Measurements from ENCODE around the gene SLC2A8.
A peak's percentile ranks its signal among the peaks of the same experiment; 100 is the strongest.

SLC2A8 gene, protein sequence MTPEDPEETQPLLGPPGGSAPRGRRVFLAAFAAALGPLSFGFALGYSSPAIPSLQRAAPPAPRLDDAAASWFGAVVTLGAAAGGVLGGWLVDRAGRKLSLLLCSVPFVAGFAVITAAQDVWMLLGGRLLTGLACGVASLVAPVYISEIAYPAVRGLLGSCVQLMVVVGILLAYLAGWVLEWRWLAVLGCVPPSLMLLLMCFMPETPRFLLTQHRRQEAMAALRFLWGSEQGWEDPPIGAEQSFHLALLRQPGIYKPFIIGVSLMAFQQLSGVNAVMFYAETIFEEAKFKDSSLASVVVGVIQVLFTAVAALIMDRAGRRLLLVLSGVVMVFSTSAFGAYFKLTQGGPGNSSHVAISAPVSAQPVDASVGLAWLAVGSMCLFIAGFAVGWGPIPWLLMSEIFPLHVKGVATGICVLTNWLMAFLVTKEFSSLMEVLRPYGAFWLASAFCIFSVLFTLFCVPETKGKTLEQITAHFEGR

DNA sequence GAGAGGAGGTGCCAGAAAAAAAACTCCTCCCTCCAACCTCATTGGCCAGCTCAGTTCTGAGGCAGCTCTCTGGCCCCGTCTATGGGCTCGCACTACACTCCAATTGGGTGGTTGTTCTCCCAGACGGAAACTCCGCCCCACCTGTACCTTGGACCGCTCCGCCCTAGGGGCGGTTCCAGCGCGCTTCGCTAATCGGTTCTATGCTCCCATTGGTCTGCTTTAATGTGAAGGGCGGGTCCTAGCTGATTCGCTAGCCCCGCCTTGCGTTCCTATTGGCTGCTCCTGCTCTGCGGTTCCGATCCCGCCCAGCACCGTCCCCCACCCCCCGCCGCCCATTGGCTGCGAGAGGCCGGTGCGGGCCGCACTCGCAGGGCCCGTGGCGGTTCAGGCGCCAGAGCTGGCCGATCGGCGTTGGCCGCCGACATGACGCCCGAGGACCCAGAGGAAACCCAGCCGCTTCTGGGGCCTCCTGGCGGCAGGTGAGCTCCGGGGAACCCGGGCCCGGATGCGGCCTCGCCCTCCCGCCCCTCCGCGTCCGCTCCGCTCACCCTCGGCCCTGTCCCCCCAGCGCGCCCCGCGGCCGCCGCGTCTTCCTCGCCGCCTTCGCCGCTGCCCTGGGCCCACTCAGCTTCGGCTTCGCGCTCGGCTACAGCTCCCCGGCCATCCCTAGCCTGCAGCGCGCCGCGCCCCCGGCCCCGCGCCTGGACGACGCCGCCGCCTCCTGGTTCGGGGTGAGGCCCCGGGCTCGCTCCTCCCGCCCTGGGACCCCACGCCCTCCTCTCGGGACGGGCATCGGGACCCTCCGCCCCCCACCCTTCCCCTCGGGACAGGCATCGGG is at the start of gene SLC2A8:
Gene SLC2A8 (plus strand): TSS at position 362 of the 838 bp plus-strand sequence. CDS start 62 bp downstream, at position 424.
- CTCF ChIA-PET: interaction anchor here (0.8 to 1.6 kb wide), 2 partner anchors 37 to 173 kb away, joined by 3 to 4 read pairs; no protein-coding TSS in a partner anchor
- POLR2A ChIA-PET: interaction anchor here (0.7 to 1.7 kb wide), 13 partner anchors 9 to 182 kb away, joined by 3 to 18 read pairs (median 4); partner anchors contain the start of gene ZNF79
- TF ChIP-seq HDGF (IDR thresholded peaks at IDR 0.05; ENCODE audit: borderline replicate concordance) (peak; percentile 91; the same call in 1 of the 2 replicates), BHLHE40 (IDR thresholded peaks at IDR 0.05; ENCODE audit: borderline replicate concordance) (no peak), SUZ12 (IDR thresholded peaks at IDR 0.05) (no peak), FOXK2 (IDR thresholded peaks at IDR 0.05) (no peak), ELF4 (IDR thresholded peaks at IDR 0.05) (no peak), TARDBP (IDR thresholded peaks at IDR 0.05) (no peak), LEF1 (IDR thresholded peaks at IDR 0.05; ENCODE audit: borderline replicate concordance) (no peak), ZNF384 (IDR thresholded peaks at IDR 0.05) (no peak), CTBP1 (IDR thresholded peaks at IDR 0.05; ENCODE audit: borderline replicate concordance) (no peak), FOXA1 (IDR thresholded peaks at IDR 0.05) (no peak), L3MBTL2 (conservative IDR thresholded peaks at IDR 0.05) (no peak), NFRKB (IDR thresholded peaks at IDR 0.05) (no peak), SP1 (IDR thresholded peaks at IDR 0.05) (no peak), ARNT (IDR thresholded peaks at IDR 0.05) (no peak), FOXM1 (IDR thresholded peaks at IDR 0.05; ENCODE audit: borderline replicate concordance) (no peak)
- TF ChIP-seq, protein P1, sequence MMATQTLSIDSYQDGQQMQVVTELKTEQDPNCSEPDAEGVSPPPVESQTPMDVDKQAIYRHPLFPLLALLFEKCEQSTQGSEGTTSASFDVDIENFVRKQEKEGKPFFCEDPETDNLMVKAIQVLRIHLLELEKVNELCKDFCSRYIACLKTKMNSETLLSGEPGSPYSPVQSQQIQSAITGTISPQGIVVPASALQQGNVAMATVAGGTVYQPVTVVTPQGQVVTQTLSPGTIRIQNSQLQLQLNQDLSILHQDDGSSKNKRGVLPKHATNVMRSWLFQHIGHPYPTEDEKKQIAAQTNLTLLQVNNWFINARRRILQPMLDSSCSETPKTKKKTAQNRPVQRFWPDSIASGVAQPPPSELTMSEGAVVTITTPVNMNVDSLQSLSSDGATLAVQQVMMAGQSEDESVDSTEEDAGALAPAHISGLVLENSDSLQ (IDR thresholded peaks at IDR 0.05): peak; percentile 88
- DNase-seq (ENCODE audit: extremely low spot score): peak; percentile 97

GRCh38 chr9:127347831-127348776 is 48.9 kb upstream of the SLC2A8 start:
- no peak for DNase-seq (ENCODE audit: extremely low spot score)

GRCh38 chr9:127349483-127350113 is 47.4 kb upstream of the SLC2A8 start:
- DNase-seq (ENCODE audit: extremely low spot score): no peak
- ChIA-PET CTCF (no interaction called here), POLR2A (no interaction called here)
- TF ChIP-seq FOXM1 (IDR thresholded peaks at IDR 0.05; ENCODE audit: borderline replicate concordance) (no peak), ZNF384 (IDR thresholded peaks at IDR 0.05) (no peak), ARNT (IDR thresholded peaks at IDR 0.05) (no peak), L3MBTL2 (conservative IDR thresholded peaks at IDR 0.05) (no peak), SUZ12 (IDR thresholded peaks at IDR 0.05) (no peak), BHLHE40 (IDR thresholded peaks at IDR 0.05; ENCODE audit: borderline replicate concordance) (no peak), HDGF (IDR thresholded peaks at IDR 0.05; ENCODE audit: borderline replicate concordance) (no peak), FOXK2 (IDR thresholded peaks at IDR 0.05) (no peak), TARDBP (IDR thresholded peaks at IDR 0.05) (no peak), NFRKB (IDR thresholded peaks at IDR 0.05) (no peak), LEF1 (IDR thresholded peaks at IDR 0.05; ENCODE audit: borderline replicate concordance) (no peak), CTBP1 (IDR thresholded peaks at IDR 0.05; ENCODE audit: borderline replicate concordance) (no peak), ELF4 (IDR thresholded peaks at IDR 0.05) (no peak), SP1 (IDR thresholded peaks at IDR 0.05) (no peak), FOXA1 (IDR thresholded peaks at IDR 0.05) (no peak)
- TF ChIP-seq, protein P1 (IDR thresholded peaks at IDR 0.05): no peak

More at GRCh38 chr9:127347831-127348776, 48.9 kb upstream of the SLC2A8 start:
- POLR2A ChIA-PET: no interaction called here
- CTCF ChIA-PET: no interaction called here
- TF ChIP-seq, protein P1 (IDR thresholded peaks at IDR 0.05): no peak
- no peak for TF ChIP-seq TARDBP (IDR thresholded peaks at IDR 0.05)
- no peak for TF ChIP-seq FOXK2 (IDR thresholded peaks at IDR 0.05)

DNA sequence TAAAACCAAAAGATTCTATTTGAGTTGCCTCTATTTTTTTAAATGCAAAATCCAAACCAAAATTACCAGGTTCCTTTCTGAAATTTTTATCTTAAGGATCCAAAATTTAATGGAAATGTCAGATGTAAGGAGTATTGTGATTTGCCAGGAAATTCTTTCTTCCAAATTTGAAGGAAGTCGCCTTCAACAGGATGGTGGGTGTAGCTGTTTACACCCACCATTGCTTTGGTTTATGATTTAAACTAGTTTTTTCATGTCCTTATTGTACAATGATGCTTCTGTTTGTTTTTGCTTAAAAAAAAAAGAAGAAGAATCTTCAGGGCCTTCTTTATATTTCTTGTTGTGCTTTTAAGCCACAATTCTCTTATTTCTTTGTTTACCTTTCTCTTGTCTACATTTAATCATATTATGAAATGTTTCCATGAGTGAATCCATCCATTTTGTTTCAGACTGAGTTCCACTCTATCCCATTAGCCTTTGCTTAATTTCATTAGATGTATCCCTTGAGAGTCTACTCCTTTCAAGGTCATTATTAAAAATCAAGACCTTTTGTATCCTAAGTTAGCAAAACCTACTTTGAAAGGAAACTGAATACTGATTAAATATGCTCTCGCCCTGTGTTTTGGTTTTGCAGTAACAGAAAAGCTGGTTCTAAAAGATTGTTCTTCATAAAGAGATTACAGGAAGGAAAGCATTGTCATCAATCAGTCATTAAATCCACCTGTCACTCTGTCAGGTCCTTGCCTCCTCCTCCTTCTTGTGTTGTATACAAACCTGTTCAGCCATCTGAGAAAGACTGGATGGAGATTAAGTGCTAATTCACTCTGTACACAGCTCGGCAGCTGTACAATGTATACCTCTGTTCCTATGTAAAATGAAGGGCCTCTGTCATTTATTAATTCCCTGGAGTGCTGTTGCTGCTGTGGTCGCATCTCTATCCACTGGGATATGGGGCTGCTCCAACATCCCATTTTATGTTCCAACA is 45.5 kb upstream of the SLC2A8 start:
- DNase-seq (ENCODE audit: extremely low spot score): no peak
- TF ChIP-seq, protein P1 (IDR thresholded peaks at IDR 0.05): 0 out of 2 replicates have a peak, but pooled peaks have one; percentile 30
- no peak for TF ChIP-seq HDGF (IDR thresholded peaks at IDR 0.05; ENCODE audit: borderline replicate concordance)
- CTCF ChIA-PET: no interaction called here
- POLR2A ChIA-PET: interaction anchor here (1.1 kb wide), 1 partner anchor 18 kb away, joined by 3 read pairs; no protein-coding TSS in a partner anchor
